Fibroblast of the aortic adventitia (primary cell): Measurements from ENCODE around the gene SERTAD1. TPM values are rescaled to one million over a fixed set of nuclear protein-coding genes. Genes with fewer than 3 reads are reported as not detected.
A peak's percentile ranks its signal among the peaks of the same experiment; 100 is the strongest.
"Not testable (repeated sequence)": the region's sequence is repeated elsewhere in the genome, so short reads cannot be mapped to it uniquely, and the experiment has no call there.

Source experiments
- DNase-seq: peaks from one replicate; pipeline ENCODE4 v3.0.0-alpha.2; 2010; ENCODE audit warnings: low read depth
- H3K4me3 ChIP-seq: 2 replicates; pipeline ENCODE4 v1.5.1; 2011; ENCODE audit warnings: low read depth, mild to moderate bottlenecking, control low read depth, low read length, moderate library complexity
- CTCF ChIP-seq: IDR thresholded peaks from 2 replicates; pipeline ENCODE4 v1.5.1; 2011; ENCODE audit warnings: mild to moderate bottlenecking, low read length, control low read depth, inconsistent platforms; ENCODE audit not compliant: insufficient read depth
- total RNA-seq: library from RNA; depleted of rRNA; stranded (reverse); fragments of >200 nt; gene quantifications from 2 replicates; pipeline ENCODE4 v1.2.3, GENCODE V29; 2012; ENCODE audit warnings: low replicate concordance

Gene SERTAD1
- total RNA-seq, 1 donor: 13.8 TPM

GRCh38 chr19:40411125-40411842 is 14.5 kb downstream of the SERTAD1 start:
- no peak overlapping the region for H3K4me3 ChIP-seq
- no peak for TF ChIP-seq CTCF

GRCh38 chr19:40410030-40410389 is 15.8 kb downstream of the SERTAD1 start:
- DNase-seq: no peak
- TF ChIP-seq CTCF: no peak
- H3K4me3 ChIP-seq: no peak overlapping the region

More at GRCh38 chr19:40411125-40411842, 14.5 kb downstream of the SERTAD1 start:
- DNase-seq: no peak

- not testable (repeated sequence) for DNase-seq, H3K4me3 ChIP-seq
These were observed 17.2 kb downstream of the SERTAD1 start for GRCh38 chr19:40408598-40408925.

GRCh38 chr19:40407714-40408597 is 17.8 kb downstream of the SERTAD1 start:
- H3K4me3 ChIP-seq: no peak overlapping the region
- no peak for DNase-seq
- no peak for TF ChIP-seq CTCF

GRCh38 chr19:40403262-40403984 is 22.4 kb downstream of the SERTAD1 start:
- peak overlapping the region; percentile 61 for H3K4me3 ChIP-seq
- peak; percentile 82 for DNase-seq
- no peak for TF ChIP-seq CTCF

GRCh38 chr19:40400559-40400958 is 25.2 kb downstream of the SERTAD1 start:
- DNase-seq: peak; percentile 48
- TF ChIP-seq CTCF: no peak
- no peak overlapping the region for H3K4me3 ChIP-seq
